KMS-11 (cell line): Measurements from ENCODE around the gene VWA2.

Experiments
- H2AFZ ChIP-seq: fragments of 200-600 bp; sonication (generic); 2 replicates; pipeline ENCODE4 v1.6.1; 2016; ENCODE audit warnings: antibody characterized with exemption, mixed run types, low read depth
- H3K27ac ChIP-seq: fragments of 200-600 bp; sonication (generic); 2 replicates; pipeline ENCODE4 v1.6.1; 2016; ENCODE audit warnings: mild to moderate bottlenecking, mixed run types
- H3K27me3 ChIP-seq: fragments of 200-600 bp; sonication (generic); 2 replicates; pipeline ENCODE4 v1.6.1; 2017; ENCODE audit warnings: mild to moderate bottlenecking, low read depth, mixed run types, moderate library complexity; ENCODE audit not compliant: insufficient read depth
- H3K36me3 ChIP-seq: fragments of 200-600 bp; sonication (generic); 2 replicates; pipeline ENCODE4 v1.6.1; 2017; ENCODE audit warnings: mild to moderate bottlenecking, mixed run types; ENCODE audit not compliant: insufficient read depth
- H3K4me1 ChIP-seq: fragments of 200-600 bp; sonication (generic); 2 replicates; pipeline ENCODE4 v1.6.1; 2016; ENCODE audit warnings: mild to moderate bottlenecking, low read depth, mixed run types; ENCODE audit not compliant: poor library complexity, severe bottlenecking
- H3K4me2 ChIP-seq: fragments of 200-600 bp; sonication (generic); 2 replicates; pipeline ENCODE4 v1.7.0; 2016; ENCODE audit warnings: mild to moderate bottlenecking, mixed run types
- H3K4me3 ChIP-seq: fragments of 200-600 bp; sonication (generic); IDR thresholded peaks from 2 replicates; pipeline ENCODE4 v1.6.1; 2017; ENCODE audit warnings: low read depth, low read length, mixed read lengths; ENCODE audit not compliant: insufficient read depth
- H3K79me2 ChIP-seq: fragments of 200-600 bp; sonication (generic); 2 replicates; pipeline ENCODE4 v1.6.1; 2016; ENCODE audit warnings: low read depth, mixed run types; ENCODE audit not compliant: insufficient read depth
- H3K9ac ChIP-seq: fragments of 200-600 bp; sonication (generic); 2 replicates; pipeline ENCODE4 v1.6.1; 2016; ENCODE audit warnings: mild to moderate bottlenecking, mixed run types
- H4K20me1 ChIP-seq: fragments of 200-600 bp; sonication (generic); 2 replicates; pipeline ENCODE4 v1.6.1; 2016; ENCODE audit warnings: mild to moderate bottlenecking, mixed run types; ENCODE audit not compliant: insufficient read depth
- TF ChIP-seq, protein P1 (sequence below): fragments of 200-600 bp; sonication (generic); conservative IDR thresholded peaks from 2 replicates; pipeline ENCODE4 v1.6.1; 2017; ENCODE audit warnings: low read depth, mild to moderate bottlenecking, antibody characterized with exemption, low read length, moderate library complexity, mixed read lengths

Gene VWA2

GRCh38 chr10:114308531-114309363 is 69.7 kb downstream of the VWA2 start:
- Histone ChIP-seq H3K27me3 (no peaks in the 10 kb centered on the region), H3K79me2 (no peaks in the 10 kb centered on the region), H3K4me1 (no peaks in the 10 kb centered on the region), H3K4me2 (no peak overlapping the region), H2AFZ (no peak overlapping the region), H4K20me1 (no peaks in the 10 kb centered on the region), H3K9ac (no peak overlapping the region), H3K27ac (no peak overlapping the region), H3K4me3 (no peak overlapping the region), H3K36me3 (no peaks in the 10 kb centered on the region)
- TF ChIP-seq, protein P1, sequence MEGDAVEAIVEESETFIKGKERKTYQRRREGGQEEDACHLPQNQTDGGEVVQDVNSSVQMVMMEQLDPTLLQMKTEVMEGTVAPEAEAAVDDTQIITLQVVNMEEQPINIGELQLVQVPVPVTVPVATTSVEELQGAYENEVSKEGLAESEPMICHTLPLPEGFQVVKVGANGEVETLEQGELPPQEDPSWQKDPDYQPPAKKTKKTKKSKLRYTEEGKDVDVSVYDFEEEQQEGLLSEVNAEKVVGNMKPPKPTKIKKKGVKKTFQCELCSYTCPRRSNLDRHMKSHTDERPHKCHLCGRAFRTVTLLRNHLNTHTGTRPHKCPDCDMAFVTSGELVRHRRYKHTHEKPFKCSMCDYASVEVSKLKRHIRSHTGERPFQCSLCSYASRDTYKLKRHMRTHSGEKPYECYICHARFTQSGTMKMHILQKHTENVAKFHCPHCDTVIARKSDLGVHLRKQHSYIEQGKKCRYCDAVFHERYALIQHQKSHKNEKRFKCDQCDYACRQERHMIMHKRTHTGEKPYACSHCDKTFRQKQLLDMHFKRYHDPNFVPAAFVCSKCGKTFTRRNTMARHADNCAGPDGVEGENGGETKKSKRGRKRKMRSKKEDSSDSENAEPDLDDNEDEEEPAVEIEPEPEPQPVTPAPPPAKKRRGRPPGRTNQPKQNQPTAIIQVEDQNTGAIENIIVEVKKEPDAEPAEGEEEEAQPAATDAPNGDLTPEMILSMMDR: no peak

DNA sequence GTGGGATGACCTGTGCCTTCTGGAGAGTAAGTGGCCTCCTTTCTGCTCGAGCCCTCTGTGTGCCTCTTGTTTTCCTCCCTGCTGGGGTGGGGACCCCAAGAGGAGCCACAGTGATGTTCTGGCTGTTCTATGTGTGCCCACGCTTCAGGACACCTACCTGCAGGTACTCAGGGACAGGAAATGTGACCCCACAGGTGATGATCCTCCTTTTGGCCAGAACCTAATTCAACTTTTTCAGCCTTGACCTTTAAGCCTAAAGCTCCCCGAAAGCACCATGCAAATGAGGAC is 70.3 kb downstream of the VWA2 start:
- Histone ChIP-seq H3K4me2 (no peak overlapping the region), H3K36me3 (no peaks in the 10 kb centered on the region), H3K27me3 (no peaks in the 10 kb centered on the region)

GRCh38 chr10:114310346-114310745 is 71.3 kb downstream of the VWA2 start:
- no peaks in the 10 kb centered on the region for H3K36me3 ChIP-seq
- H3K79me2 ChIP-seq: no peaks in the 10 kb centered on the region
- H3K4me1 ChIP-seq: no peaks in the 10 kb centered on the region
- H3K4me3 ChIP-seq: no peak overlapping the region
- TF ChIP-seq, protein P1: no peak
- no peaks in the 10 kb centered on the region for H3K27me3 ChIP-seq
- H3K27ac ChIP-seq: no peak overlapping the region
- no peak overlapping the region for H3K4me2 ChIP-seq
- no peaks in the 10 kb centered on the region for H4K20me1 ChIP-seq
- H3K9ac ChIP-seq: no peak overlapping the region
- no peak overlapping the region for H2AFZ ChIP-seq

More for the DNA sequence above, 70.3 kb downstream of the VWA2 start:
- Histone ChIP-seq H4K20me1 (no peaks in the 10 kb centered on the region), H3K4me1 (no peaks in the 10 kb centered on the region), H3K4me3 (no peak overlapping the region), H2AFZ (no peak overlapping the region), H3K27ac (no peak overlapping the region), H3K79me2 (no peaks in the 10 kb centered on the region), H3K9ac (no peak overlapping the region)
- TF ChIP-seq, protein P1: no peak

DNA sequence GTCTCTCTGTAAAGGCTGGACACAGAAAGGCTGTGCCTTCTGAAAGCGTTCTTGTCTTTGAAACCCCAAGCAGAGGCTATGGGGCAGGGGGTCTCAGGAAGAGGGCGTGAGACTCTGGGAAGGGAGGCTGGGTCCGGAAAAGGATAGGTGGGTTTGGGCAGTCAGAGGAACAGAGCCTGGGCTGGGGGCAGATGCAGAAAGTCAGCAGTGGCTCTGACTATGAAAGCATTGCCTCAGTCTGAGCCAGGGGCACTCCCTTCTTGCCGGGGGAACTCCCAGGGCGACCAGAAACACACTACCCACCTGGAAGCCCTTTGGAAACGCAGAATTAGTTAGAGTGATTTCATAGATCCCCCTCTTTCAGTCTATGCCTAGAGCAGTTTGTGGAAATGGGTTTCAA is 72.0 kb downstream of the VWA2 start:
- Histone ChIP-seq H3K27ac (no peak overlapping the region), H3K36me3 (no peaks in the 10 kb centered on the region), H3K27me3 (no peaks in the 10 kb centered on the region), H4K20me1 (no peaks in the 10 kb centered on the region), H3K79me2 (no peaks in the 10 kb centered on the region), H3K4me2 (no peak overlapping the region), H3K4me3 (no peak overlapping the region), H3K4me1 (no peaks in the 10 kb centered on the region), H3K9ac (no peak overlapping the region), H2AFZ (no peak overlapping the region)
- TF ChIP-seq, protein P1: no peak
